CD4-positive, alpha-beta T cell treated with Interleukin-12 subunit alpha and Interleukin-12 subunit beta, for 1 hour (primary cell): ENCODE data around the gene BICDL1.

Experiments used
- DNase-seq: peaks from one replicate; pipeline ENCODE4 v3.0.0-alpha.2; 2020

The BICDL1 gene

DNA sequence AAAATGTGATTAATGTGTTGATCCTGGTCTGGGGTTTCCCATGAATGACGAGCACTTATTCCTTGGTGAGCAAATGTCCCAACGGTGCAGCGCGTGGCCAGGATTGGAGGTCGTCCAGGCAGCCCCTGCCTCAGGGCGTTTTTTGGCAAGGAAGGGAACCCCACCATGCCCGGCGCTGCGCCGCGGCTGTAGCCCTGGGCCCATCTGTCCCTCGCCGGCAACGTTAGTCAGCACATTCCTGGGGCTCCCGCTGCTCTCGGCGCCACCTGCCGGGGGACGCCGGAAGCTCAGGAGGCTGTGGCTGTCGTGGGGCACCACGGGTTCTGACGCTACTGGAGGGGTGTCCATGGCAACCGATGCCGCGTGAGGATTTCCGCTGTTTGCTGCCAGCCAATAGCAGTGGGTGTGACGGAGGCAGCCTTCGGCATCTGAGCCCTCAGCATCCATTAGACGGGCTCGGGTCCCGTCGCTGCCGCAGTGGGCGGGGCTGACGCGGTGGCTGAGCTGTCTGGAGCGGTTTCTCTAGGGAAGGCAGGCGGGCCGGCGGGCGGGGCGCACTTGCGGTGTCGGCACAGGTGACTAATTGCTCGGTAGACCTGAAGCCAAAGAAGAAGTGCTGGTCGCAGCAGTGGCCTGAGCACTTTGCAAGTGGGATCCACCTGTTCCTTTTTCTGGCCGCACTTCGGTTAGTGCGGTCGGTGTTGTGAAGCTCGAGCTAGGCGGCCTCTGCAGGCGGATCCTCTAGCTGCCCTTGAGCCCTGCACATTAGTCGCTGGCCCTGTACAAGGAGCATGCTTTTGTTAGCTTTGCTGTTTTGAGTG, 98.0 kb downstream of the BICDL1 start:
- peak; percentile 100 for DNase-seq

GRCh38 chr12:120089105-120089504, 100.1 kb downstream of the BICDL1 start:
- DNase-seq = no peak

DNA sequence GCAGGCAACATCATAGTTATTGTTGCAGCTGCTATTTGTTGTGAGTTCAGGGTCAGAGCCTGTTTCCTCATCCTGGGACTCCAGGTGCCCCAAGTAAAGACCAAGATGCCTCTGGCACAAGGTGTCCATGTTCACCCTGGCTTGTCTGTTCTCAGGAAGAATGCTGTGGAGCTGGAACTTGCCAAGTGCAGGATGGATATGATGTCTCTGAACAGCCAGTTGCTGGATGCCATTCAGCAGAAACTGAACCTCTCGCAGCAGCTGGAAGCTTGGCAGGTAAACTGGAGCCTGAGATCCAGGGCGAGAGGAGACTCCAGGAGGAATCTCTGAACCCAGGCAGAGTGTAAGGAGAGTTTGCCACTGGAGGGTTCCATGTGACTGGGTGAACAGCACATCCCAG, 100.8 kb downstream of the BICDL1 start:
- no peak for DNase-seq

DNA sequence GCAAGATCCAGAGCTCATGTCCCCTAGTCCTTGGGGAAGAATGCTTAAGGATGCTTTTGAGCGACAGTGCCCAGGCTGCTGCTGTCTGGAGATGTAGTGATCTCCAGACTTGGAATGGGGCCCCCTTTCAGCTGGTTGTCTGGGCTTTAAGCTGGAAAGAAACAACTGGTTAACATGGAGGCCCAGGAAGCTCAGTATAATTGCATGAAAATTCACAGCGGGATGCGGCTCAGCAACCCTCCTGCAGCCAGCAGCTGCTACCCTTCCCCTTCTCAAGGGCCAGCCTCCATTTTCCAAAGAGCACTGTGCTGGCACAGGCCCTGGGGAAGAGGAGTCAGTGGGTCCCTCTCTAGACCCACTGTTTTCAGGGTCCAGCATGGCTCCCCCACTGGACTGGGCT, 101.2 kb downstream of the BICDL1 start:
- DNase-seq = no peak

DNA sequence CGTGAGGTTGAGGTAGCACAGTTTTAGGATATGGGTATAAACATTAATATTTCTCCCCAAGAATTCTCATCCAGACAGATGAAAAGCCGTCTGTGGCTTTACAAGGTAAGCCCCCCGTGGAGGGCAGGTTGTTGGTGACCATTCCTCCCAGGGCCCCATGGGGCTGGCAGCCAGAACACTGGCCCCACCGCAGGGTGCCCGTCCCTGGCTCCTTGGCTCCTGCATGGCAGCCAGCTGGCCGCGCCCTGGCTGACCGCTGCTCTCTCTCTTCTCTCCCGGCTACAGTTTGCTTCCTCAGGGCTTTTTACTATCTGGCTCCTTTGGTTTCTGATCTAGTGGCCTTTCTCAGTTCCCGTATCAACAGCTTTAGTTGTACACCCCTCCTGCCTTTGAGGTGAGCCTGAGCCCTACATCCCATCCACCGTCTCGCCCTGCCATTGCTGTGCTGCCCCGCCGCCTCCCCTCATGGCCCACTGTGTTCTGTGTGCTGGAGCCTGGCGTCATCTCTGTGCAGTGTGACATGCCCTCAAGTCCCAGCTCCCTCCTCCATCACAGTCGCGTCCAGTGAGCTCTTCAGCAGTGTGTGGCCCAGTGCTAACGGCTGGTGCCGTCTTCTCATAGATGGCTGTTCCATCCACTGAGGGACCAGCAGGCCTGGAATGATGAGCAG, 101.7 kb downstream of the BICDL1 start:
- no peak for DNase-seq

- DNase-seq = no peak
These were observed 102.5 kb downstream of the BICDL1 start for GRCh38 chr12:120091371-120092090.

DNA sequence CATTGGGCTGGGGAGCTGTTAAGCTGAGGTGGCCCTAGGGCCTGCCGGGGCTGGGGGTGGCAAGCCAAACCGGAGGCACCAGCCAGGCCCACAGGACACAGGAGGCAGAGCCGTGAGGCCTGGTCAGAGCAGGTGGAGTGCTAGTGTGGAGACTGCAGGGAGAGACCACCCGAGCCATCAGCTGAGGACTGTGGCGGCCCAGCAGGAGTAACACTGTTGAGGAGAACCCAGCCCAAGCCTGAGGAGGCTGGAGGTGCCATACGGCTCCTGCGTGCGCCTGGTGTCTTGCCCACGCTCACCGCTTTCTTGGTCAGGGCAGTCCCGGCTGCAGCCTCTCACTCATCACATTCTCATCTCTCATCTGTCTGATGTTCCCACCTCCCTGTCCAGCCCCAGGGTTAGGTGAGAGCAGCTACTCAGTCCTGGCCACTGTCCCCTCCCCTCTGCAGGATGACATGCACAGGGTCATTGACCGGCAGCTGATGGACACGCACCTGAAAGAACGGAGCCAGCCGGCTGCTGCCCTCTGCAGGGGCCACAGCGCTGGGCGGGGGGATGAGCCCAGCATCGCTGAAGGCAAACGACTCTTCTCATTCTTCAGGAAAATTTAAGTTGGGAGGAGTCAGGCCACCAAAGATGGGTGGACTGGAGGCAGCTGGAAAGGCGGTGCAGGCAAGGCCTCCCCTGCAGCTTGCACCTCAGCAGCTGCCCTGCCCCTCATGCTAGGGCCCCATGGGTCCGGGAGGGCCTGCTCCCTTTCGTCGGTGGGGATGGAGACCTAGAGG, 103.7 kb downstream of the BICDL1 start:
- DNase-seq = no peak

DNA sequence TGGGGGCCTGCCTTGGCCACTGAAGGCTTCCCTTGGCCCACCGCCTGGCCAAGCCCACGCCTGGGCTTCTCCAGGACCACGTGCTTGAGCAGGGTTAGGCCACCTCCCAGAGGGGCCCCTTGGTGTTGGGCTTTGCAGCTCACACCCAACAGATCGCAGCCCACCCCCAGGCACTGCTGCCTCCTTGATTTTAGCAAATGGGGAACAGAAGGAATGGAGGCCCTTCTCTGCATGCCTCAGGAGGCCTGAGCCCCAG, 104.2 kb downstream of the BICDL1 start:
- no peak for DNase-seq

- DNase-seq = no peak
These were observed 104.7 kb downstream of the BICDL1 start for GRCh38 chr12:120093592-120094355.

DNA sequence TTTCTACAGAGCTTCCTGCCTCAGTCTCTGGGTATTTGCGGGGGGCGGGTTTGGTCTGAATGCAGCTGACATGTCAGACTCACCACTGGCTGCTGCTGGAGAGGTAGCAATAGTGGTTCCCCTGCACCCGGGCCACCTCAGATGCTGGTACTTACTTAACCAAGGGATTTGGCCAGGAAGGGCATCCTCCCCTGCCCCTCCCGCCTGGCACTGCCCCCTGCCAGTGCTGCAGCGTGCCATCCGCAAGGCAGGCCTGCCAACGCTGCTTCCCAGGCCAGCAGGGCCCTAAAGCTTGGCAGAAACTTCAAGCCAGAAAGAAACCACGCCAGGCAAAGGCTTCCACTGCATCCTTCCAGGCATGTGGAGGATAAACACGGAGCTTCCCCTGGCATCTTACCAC, 105.4 kb downstream of the BICDL1 start:
- DNase-seq = no peak

DNA sequence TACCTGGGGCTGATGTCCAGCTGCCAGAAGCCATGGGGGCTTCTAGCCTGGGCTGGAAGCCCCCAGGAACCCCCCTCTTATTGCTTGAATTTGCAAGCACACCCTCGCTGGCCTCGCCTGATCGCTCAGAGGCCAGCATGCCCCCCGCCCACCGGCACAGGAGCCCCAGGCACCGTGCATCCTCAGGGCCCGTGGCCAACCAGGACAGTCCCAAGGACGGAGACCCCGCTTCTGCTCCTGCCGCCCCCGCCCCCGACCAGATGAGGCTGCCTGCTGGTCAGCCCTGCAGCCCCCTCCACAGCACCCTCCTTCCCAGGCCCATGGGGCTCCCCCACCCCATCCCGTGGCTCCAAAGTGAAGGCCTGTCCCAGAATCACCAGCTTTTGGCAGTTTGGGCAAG, 106.3 kb downstream of the BICDL1 start:
- no peak for DNase-seq

DNA sequence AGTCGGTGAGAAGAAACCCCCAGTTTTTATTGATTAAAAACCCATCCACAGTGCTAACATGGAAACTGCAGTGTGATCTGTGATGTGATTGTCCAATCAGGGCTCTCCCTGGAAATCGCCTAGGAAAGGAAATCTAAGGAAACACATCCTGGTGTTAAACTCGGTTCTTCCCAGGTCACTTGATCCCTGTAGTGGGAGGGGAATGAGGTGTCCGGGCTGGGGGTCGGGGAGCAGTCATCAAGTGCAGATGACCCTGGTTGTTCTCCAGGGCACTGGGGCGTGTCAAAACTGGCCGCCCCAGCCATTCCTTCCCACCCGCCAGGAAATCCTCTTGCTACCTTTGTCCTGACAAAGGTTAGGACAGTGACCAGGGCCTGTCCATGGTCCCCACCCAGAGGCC, 106.7 kb downstream of the BICDL1 start:
- no peak for DNase-seq

DNA sequence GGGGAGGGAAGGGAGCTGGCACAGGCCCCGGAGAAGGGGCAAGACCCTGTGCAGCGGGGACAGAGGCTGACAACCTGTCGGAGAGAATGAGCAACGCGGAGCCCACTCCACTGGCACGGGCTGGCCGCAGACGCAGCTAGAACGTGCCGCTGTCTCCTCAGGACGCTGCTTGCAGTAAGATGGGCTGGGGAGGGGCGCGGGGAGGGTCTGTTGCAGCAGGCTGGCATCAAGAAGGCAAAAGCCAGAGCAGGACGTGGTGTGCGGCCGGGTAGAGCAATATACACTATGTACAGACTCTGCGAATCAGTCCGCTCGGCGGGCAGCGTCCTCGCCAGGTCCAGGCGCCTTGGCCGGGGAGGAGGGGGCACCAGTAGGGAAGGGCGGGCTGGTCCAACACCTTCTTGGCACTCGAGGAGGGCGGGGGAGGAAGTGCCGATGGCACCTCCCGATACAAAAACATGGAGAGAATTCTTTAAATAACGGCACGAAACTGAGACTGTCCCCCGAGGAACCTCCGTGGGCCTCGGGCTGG, 107.7 kb downstream of the BICDL1 start:
- DNase-seq = no peak

- no peak for DNase-seq
These were observed 109.9 kb downstream of the BICDL1 start for GRCh38 chr12:120098756-120099470.

GRCh38 chr12:120099738-120100137, 110.7 kb downstream of the BICDL1 start:
- DNase-seq = no peak

DNA sequence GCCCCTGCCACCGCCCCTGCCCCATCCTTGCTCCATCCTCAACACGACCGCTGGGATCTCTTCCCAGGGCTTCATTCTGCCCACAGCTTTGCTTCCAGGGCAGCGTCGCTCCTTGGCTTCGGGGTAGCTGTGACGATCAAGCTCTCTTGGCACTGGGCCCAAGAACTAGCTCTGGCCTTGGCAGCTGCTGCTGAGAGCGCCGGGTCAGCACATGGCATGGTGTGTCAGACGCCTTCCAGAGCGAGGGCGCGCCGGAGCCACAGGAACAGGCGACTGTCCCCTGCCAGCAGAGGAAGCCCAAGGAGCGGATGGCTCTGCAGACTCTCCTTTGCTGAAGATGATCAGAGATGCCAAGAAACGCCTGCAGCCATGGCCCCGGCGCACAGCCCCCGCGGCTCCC, 111.6 kb downstream of the BICDL1 start:
- DNase-seq = no peak

DNA sequence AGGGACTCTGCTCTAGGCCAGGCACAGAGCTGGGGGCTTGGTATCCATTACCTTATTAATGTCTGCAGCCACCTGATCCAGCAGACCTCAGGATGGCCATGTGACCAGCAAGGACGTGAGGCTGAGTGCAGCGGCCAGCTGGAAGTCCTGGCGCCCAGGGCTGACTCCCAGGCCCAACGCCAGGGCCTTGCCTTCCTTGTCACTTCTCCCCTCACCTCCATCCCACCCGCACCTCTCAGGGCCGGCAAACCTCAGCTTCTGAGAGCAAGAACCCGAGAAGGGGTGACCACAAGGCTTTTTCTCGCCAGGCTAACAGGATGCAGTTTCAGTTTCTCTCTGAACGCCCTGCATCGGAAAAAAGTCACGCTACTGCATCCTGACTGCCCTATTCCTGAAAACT, 112.1 kb downstream of the BICDL1 start:
- no peak for DNase-seq

DNA sequence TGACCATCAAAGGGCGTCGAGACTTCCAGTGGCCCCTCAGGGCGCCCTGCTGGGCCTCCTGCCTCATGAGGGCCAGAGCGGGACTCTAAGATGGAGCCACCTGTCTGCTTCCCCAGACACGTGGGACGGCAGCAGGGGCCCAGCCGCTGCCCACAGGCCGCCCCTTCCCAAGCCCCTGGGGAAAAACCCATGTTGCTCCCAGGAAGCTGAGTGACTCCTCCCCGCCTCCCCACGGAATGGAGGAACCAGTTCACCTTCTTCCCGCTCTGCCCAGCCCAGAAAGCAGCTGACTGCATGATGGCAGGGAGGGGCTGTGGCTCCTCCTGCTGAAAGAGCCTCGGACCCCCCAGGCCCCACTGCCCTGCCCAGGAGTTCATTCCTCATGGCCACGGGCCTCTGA, 112.6 kb downstream of the BICDL1 start:
- no peak for DNase-seq

DNA sequence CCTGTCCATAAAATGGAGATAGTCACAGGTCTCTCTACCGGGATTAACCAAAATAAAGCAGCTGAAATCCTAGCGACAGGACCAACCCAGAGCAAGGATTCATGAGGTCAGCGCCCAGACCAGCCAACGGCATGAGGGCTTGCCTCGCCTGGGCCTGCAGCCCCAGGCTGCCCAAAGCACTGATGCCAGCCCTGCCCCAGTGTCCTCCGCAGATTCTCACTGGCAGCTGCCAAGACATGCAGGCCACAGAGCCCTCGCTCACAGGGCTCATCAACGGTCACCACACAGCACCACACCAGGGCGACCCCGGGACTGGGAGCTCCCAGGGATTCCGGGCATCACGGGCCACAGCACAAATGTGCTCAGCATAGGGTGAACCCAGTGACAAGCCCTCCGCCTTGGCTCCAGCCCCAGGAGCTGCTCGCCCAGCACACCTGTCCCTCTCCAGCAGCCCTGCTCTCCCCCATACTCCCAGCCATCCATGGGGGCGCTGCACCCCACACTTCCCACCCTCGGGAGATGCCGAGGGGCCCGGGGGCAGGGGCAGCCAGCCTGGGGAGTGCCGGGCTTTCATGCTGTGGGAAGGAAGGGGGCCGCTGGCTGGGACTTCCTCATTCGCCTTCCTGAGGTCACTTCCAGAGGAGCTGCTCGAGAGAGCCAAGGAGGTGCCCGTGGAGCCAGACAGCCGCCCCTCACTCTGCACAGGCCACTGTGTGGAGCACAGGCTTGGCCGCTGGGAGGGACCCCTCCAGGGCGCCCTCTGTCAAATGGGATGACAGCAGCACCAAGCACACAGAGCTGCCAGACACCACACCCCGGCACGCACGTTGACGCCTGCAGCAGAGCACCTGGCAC, 113.4 kb downstream of the BICDL1 start:
- DNase-seq = no peak

- no peak for DNase-seq
These were observed 114.0 kb downstream of the BICDL1 start for GRCh38 chr12:120103044-120103338.

- no peak for DNase-seq
These were observed 114.3 kb downstream of the BICDL1 start for GRCh38 chr12:120103371-120103770.
